Gastrocnemius medialis (tissue), 4 donors: ENCODE measurements around the gene RSU1. TPM values are rescaled to one million over a fixed set of nuclear protein-coding genes. Genes with fewer than 3 reads are reported as not detected.

Source experiments
- ATAC-seq, 2 donors: fragments of 150-250 bp; one replicate each; pipeline ENCODE4 v1.9.1; 2016
- DNase-seq, 2 donors: peaks; one replicate each; pipeline ENCODE4 v3.0.0-alpha.2; 2019
- H3K27ac ChIP-seq, 4 donors: fragments of 200-600 bp; sonication (generic); 1 replicate in 1 of 4; 2 replicates in 3 of 4; pipeline ENCODE4 v1.5.1; 2016 to 2018; ENCODE audit warnings: mild to moderate bottlenecking in 2 of 4, moderate library complexity in 1 of 4
- H3K27me3 ChIP-seq, 3 donors: fragments of 200-600 bp; sonication (generic) in 2 of 3; 1 replicate in 1 of 3; 2 replicates in 2 of 3; pipeline versions ENCODE4 v1.5.1 to v1.6.0; 2016 to 2019; ENCODE audit warnings: mild to moderate bottlenecking in 1 of 3, moderate library complexity in 1 of 3
- H3K36me3 ChIP-seq, 2 donors: fragments of 200-600 bp; sonication (generic) in 1 of 2; one replicate each; pipeline ENCODE4 v1.5.1; 2017 to 2018
- H3K4me1 ChIP-seq, 2 donors: fragments of 200-600 bp; sonication (generic) in 1 of 2; one replicate each; pipeline ENCODE4 v1.5.1; 2016 to 2017; ENCODE audit warnings: mild to moderate bottlenecking in 2 of 2
- H3K4me3 ChIP-seq, 4 donors: fragments of 200-600 bp; sonication (generic) in 3 of 4; 1 replicate in 1 of 4; 2 replicates in 3 of 4; pipeline ENCODE4 v1.5.1; 2016 to 2019; ENCODE audit warnings: mild to moderate bottlenecking in 2 of 4
- H3K9me3 ChIP-seq, 3 donors: fragments of 200-600 bp; sonication (generic) in 2 of 3; 1 replicate in 1 of 3; 2 replicates in 2 of 3; pipeline ENCODE4 v1.5.1; 2016 to 2019
- CTCF ChIP-seq, 5 experiments: fragments of 450-650 bp in 3 of 5; fragments of 200-600 bp in 2 of 5; sonication (generic) in 2 of 5; IDR thresholded peaks in 4 of 5; conservative IDR thresholded peaks in 1 of 5; 1 replicate in 4 of 5; 2 replicates in 1 of 5; pipeline ENCODE4 v1.5.1; 2016 to 2019; ENCODE audit warnings: antibody characterized with exemption in 5 of 5, mild to moderate bottlenecking in 3 of 5, moderate library complexity in 3 of 5
- POLR2A ChIP-seq, 2 donors: fragments of 450-650 bp; IDR thresholded peaks; one replicate each; pipeline ENCODE4 v1.6.1; 2017; ENCODE audit warnings: antibody characterized with exemption in 2 of 2, mild to moderate bottlenecking in 2 of 2, moderate library complexity in 2 of 2
- in situ Hi-C, 4 donors: fragments of 200-750 bp; cut with MboI; loops; one replicate each; pipeline versions ENCODE4 v1.15.0 to v1.8.0; 2017; ENCODE audit warnings: low sequenced_read_pairs in 4 of 4
- intact Hi-C: fragments of 100-400 bp; cut with DNase I; formaldehyde crosslinking; loops from one replicate; pipeline ENCODE4 v1.15.1; 2023; ENCODE audit warnings: low total_unique reads
- total RNA-seq, 4 donors: library from RNA; depleted of rRNA; stranded (reverse); fragments of >200 nt; gene quantifications; one replicate each; pipeline versions ENCODE4 v1.1.0 to v1.2.3, GENCODE V29; 2016

The RSU1 gene
- total RNA-seq, 4 donors from 2014 or later = 24.2 to 32.8 (median 26.1) TPM

- intact Hi-C loops (no loop called here), in situ Hi-C loops (no loop called here)
- TF ChIP-seq POLR2A (IDR thresholded peaks at IDR 0.05) = no peak
- no peak for TF ChIP-seq CTCF (IDR thresholded peaks at IDR 0.05 in 4 of 5, conservative IDR thresholded peaks at IDR 0.05 in 1 of 5)
- Histone ChIP-seq H3K4me3 (no peak overlapping the region), H3K4me1 (no peaks in the 10 kb centered on the region), H3K9me3 (no peaks in the 10 kb centered on the region), H3K27me3 (no peaks in the 10 kb centered on the region), H3K27ac (no peak overlapping the region), H3K36me3 (no peaks in the 10 kb centered on the region)
- DNase-seq = no peak
- ATAC-seq = no peak
Measured at GRCh38 chr10:16853201-16853600, 36.0 kb upstream of the RSU1 start.

GRCh38 chr10:16852624-16853023 lies 35.4 kb upstream of the RSU1 start:
- H3K27ac ChIP-seq = no peak overlapping the region
- ATAC-seq (no peak), DNase-seq (no peak)
- no peak overlapping the region for H3K4me3 ChIP-seq
- H3K4me1 ChIP-seq = no peaks in the 10 kb centered on the region
- H3K27me3 ChIP-seq = no peaks in the 10 kb centered on the region
- intact Hi-C loops = no loop called here
- no peaks in the 10 kb centered on the region for H3K9me3 ChIP-seq
- H3K36me3 ChIP-seq = no peaks in the 10 kb centered on the region
- in situ Hi-C loops = no loop called here
- TF ChIP-seq POLR2A (IDR thresholded peaks at IDR 0.05) (no peak), CTCF (IDR thresholded peaks at IDR 0.05 in 4 of 5, conservative IDR thresholded peaks at IDR 0.05 in 1 of 5) (no peak)

- no peak for DNase-seq
- H3K27ac ChIP-seq = no peak overlapping the region
- ATAC-seq = no peak
- in situ Hi-C loops (loop anchor here (5.0 to 25.0 kb wide), 3 partner anchors 409 to 589 kb away; no protein-coding TSS in a partner anchor), intact Hi-C loops (no loop called here)
- no peaks in the 10 kb centered on the region for H3K27me3 ChIP-seq
- no peaks in the 10 kb centered on the region for H3K9me3 ChIP-seq
- no peaks in the 10 kb centered on the region for H3K36me3 ChIP-seq
- H3K4me3 ChIP-seq = no peak overlapping the region
- H3K4me1 ChIP-seq = no peaks in the 10 kb centered on the region
- no peak for TF ChIP-seq POLR2A (IDR thresholded peaks at IDR 0.05)
- TF ChIP-seq CTCF (IDR thresholded peaks at IDR 0.05 in 4 of 5, conservative IDR thresholded peaks at IDR 0.05 in 1 of 5) = no peak
Measured at GRCh38 chr10:16848562-16849154, 31.4 kb upstream of the RSU1 start.

- Histone ChIP-seq H3K4me3 (no peak overlapping the region), H3K27ac (no peak overlapping the region), H3K27me3 (no peaks in the 10 kb centered on the region), H3K9me3 (no peaks in the 10 kb centered on the region), H3K36me3 (no peaks in the 10 kb centered on the region), H3K4me1 (no peaks in the 10 kb centered on the region)
- TF ChIP-seq CTCF (IDR thresholded peaks at IDR 0.05 in 4 of 5, conservative IDR thresholded peaks at IDR 0.05 in 1 of 5) = no peak
- TF ChIP-seq POLR2A (IDR thresholded peaks at IDR 0.05) = no peak
- in situ Hi-C loops (loop anchor here (5.0 to 25.0 kb wide), 3 partner anchors 410 to 590 kb away; no protein-coding TSS in a partner anchor), intact Hi-C loops (no loop called here)
- DNase-seq (no peak), ATAC-seq (no peak)
Measured at GRCh38 chr10:16847644-16848043, 30.4 kb upstream of the RSU1 start.

- H3K27ac ChIP-seq = no peak overlapping the region
- H3K27me3 ChIP-seq = no peaks in the 10 kb centered on the region
- intact Hi-C loops = no loop called here
- H3K36me3 ChIP-seq = no peaks in the 10 kb centered on the region
- no peaks in the 10 kb centered on the region for H3K4me1 ChIP-seq
- in situ Hi-C loops = loop anchor here (5.0 to 25.0 kb wide), 3 partner anchors 412 to 592 kb away; no protein-coding TSS in a partner anchor
- TF ChIP-seq POLR2A (IDR thresholded peaks at IDR 0.05) (no peak), CTCF (IDR thresholded peaks at IDR 0.05 in 4 of 5, conservative IDR thresholded peaks at IDR 0.05 in 1 of 5) (no peak)
- no peaks in the 10 kb centered on the region for H3K9me3 ChIP-seq
- H3K4me3 ChIP-seq = no peak overlapping the region
- no peak for DNase-seq
- no peak for ATAC-seq
Measured at GRCh38 chr10:16845248-16845647, 28.0 kb upstream of the RSU1 start.
